Measurements from ENCODE around the gene PLPP2. TPM values are rescaled to one million over a fixed set of nuclear protein-coding genes. Genes with fewer than 3 reads are reported as not detected.

PLPP2 gene
- total RNA-seq, 3 donors from 2014 or later: 0.40 to 0.63 (median 0.61) TPM

Other genes starting within 250 kb of the PLPP2 start
- gene OR4F17, start 184.3 kb downstream of the PLPP2 start, total RNA-seq: under 1 TPM in 1 of 3 donors, not detected in 2; 0.30 TPM
- 10 to 100 TPM; 25.7 to 30.2 (median 28.7) TPM for gene MIER2, start 53.4 kb upstream of the PLPP2 start, total RNA-seq
- under 1 TPM in 2 of 3 donors, not detected in 1; 0.11 to 0.14 TPM for gene C2CD4C, start 117.7 kb upstream of the PLPP2 start, total RNA-seq
- under 1 TPM; 0.16 to 0.33 (median 0.26) TPM for gene SHC2, start 169.6 kb upstream of the PLPP2 start, total RNA-seq
- gene MADCAM1, start 205.1 kb upstream of the PLPP2 start, total RNA-seq: under 1 TPM; 0.18 to 0.26 (median 0.19) TPM
- 10 to 100 TPM; 21.9 to 22.8 (median 22.6) TPM for gene TPGS1, start 216.1 kb upstream of the PLPP2 start, total RNA-seq
- 10 to 100 TPM; 42.1 to 48.7 (median 45.7) TPM for gene CDC34, start 240.4 kb upstream of the PLPP2 start, total RNA-seq

All from activated T-cell treated with anti-CD3 and anti-CD28 coated beads, Interleukin-2, amount 50 U/mL, for 4 hours (primary cell).